IPS-15b (cell line): ENCODE results near the gene LMCD1.

Experiments used
- H3K27me3 ChIP-seq: one replicate; pipeline ENCODE4 v1.6.1; 2013; ENCODE audit warnings: low read length; ENCODE audit not compliant: control insufficient read depth, insufficient read depth
- H3K36me3 ChIP-seq: one replicate; pipeline ENCODE4 v1.6.1; 2013; ENCODE audit warnings: low read length; ENCODE audit not compliant: control insufficient read depth, insufficient read depth
- H3K4me1 ChIP-seq: one replicate; pipeline ENCODE4 v1.6.1; 2013; ENCODE audit warnings: mild to moderate bottlenecking, low read length; ENCODE audit not compliant: control insufficient read depth, insufficient read depth
- H3K4me3 ChIP-seq: one replicate; pipeline ENCODE4 v1.5.1; 2013; ENCODE audit warnings: low read depth, low read length
- H3K9ac ChIP-seq: one replicate; pipeline ENCODE4 v1.6.1; 2013; ENCODE audit warnings: low read depth, mild to moderate bottlenecking, low read length
- H3K9me3 ChIP-seq: one replicate; pipeline ENCODE4 v1.6.1; 2013; ENCODE audit warnings: mild to moderate bottlenecking, low read length; ENCODE audit not compliant: control insufficient read depth, insufficient read depth

Gene LMCD1

DNA sequence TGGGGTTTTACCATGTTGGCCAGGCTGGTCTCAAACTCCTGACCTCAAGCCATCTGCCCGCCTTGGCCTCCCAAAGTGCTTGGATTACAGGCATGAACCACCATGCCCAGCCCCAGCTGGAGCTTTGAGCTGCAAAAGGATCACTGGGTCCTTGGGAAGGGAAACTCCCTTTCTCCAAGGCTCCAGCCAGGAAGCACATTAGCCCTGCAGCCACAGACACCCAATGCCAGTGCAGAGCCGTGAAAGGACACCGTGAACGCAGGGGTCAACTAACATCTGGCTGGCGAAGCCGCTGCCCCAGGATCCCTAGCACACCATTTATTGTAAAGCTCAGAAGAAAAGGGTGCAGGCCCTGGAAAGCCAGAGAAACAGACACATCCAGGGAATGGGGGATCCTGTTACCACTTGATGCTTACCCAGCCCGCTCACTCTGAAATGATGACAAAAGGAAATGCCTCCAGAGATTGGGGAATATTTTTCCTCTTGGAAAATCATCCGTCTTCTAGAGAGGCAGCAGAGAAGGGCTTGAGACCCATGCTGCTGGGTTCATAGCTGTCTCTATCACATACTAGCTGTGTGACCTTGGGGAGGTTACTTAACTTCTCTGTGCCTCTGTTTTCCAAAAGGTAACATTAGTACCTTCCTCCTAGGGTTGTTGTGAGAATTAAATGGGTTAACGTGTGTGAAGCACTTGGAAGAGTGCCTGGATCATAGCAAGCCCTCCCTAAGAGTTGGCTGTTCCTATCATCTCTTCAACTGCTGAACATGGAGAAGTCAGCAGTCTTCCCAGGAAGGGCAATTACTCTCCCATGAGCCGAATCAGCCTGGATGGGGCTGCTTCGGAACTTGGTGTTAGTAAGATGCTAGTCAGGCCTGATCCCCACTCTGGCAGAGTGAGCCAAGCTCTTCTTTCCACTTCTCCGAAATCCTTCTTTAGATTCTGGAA lies 40.8 kb downstream of the LMCD1 start:
- Histone ChIP-seq H3K4me1 (no peaks in the 10 kb centered on the region), H3K9ac (no peak overlapping the region), H3K27me3 (no peaks in the 10 kb centered on the region), H3K4me3 (no peak overlapping the region), H3K9me3 (no peaks in the 10 kb centered on the region), H3K36me3 (peaks cover 15% of the 10 kb centered on the region)

DNA sequence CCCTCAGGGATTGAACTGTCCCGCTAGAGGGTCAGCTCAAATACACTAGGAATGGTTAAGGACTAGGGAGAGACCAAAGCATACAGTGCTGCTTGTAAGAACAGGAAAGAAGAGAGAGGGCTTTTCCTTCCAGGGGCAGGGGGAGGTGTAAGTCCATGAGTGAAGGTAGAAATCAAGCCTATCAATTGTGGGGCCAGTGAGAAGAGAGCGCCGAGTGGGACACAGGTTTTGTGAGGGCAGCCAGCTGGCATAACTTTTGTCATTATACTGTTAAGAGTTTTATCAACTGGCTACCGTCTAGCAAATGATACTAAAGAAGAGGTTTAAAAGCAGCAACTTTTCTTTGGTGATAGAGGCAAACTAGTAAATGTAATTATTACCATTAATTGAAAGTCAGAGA lies 45.0 kb downstream of the LMCD1 start:
- no peak overlapping the region for H3K4me3 ChIP-seq
- H3K9me3 ChIP-seq = no peaks in the 10 kb centered on the region
- H3K36me3 ChIP-seq = peaks cover 13% of the 10 kb centered on the region
- no peaks in the 10 kb centered on the region for H3K4me1 ChIP-seq
- no peaks in the 10 kb centered on the region for H3K27me3 ChIP-seq
- H3K9ac ChIP-seq = no peak overlapping the region

- Histone ChIP-seq H3K9ac (no peak overlapping the region), H3K4me1 (no peaks in the 10 kb centered on the region), H3K4me3 (no peak overlapping the region), H3K36me3 (peaks cover 15% of the 10 kb centered on the region), H3K9me3 (no peaks in the 10 kb centered on the region), H3K27me3 (no peaks in the 10 kb centered on the region)
Observed at GRCh38 chr3:8548502-8549275, 47.1 kb downstream of the LMCD1 start.

GRCh38 chr3:8549354-8549753 lies 47.7 kb downstream of the LMCD1 start:
- Histone ChIP-seq H3K27me3 (no peaks in the 10 kb centered on the region), H3K9ac (no peak overlapping the region), H3K9me3 (no peaks in the 10 kb centered on the region), H3K4me3 (no peak overlapping the region), H3K36me3 (peaks cover 12% of the 10 kb centered on the region), H3K4me1 (no peaks in the 10 kb centered on the region)

DNA sequence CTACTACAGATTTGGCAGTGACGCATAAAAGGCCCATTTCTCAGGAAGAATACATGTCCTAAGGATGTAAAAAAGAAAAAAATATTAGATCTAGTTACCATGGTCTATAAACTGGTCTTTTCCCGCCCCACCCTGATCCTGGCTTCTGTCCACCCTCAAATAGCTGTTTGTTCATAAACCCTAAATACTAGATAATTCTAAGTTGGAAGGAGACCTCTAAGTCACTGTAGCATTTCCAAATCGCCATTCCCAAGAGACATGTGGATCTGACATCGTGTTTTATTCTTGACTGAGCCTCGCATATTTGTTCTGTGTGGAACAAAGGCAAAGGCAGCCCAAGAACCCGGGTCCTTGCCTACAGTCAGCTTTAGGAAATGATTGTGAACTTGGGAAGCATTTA lies 49.0 kb downstream of the LMCD1 start:
- H3K9me3 ChIP-seq = no peaks in the 10 kb centered on the region
- peaks cover 12% of the 10 kb centered on the region for H3K36me3 ChIP-seq
- no peak overlapping the region for H3K4me3 ChIP-seq
- no peaks in the 10 kb centered on the region for H3K27me3 ChIP-seq
- H3K9ac ChIP-seq = no peak overlapping the region
- H3K4me1 ChIP-seq = peaks cover 2% of the 10 kb centered on the region

DNA sequence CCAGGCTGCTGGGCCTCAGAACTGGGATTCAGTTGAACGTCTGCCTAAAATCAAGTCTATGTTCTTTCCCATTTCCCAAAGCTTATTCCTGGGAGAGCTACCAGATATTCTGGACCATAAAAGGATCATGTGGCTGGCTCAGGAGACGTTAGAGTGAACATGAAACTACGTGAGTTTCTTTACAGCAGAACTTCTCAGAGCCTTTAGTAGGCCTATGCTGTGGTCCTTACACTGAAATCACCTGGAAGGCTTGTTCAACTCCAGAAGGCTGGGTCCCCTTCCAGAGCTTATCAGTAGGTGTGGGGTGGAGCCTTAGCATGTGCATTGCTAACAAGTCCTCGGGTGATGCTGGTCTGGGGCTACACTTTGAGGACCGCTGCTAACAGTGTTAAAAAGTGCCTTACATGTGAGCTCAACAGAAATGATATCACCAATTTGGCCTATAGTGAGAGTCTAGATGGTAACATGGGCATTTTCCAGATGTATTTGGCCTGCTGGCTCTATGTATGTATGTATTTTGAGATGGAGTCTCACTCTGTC lies 50.7 kb downstream of the LMCD1 start:
- Histone ChIP-seq H3K4me1 (peaks cover 2% of the 10 kb centered on the region), H3K4me3 (no peak overlapping the region), H3K36me3 (peaks cover 12% of the 10 kb centered on the region), H3K9ac (no peak overlapping the region), H3K27me3 (no peaks in the 10 kb centered on the region), H3K9me3 (no peaks in the 10 kb centered on the region)

GRCh38 chr3:8553405-8553804 lies 51.8 kb downstream of the LMCD1 start:
- Histone ChIP-seq H3K36me3 (peaks cover 12% of the 10 kb centered on the region), H3K9me3 (no peaks in the 10 kb centered on the region), H3K4me3 (no peak overlapping the region), H3K9ac (no peak overlapping the region), H3K27me3 (no peaks in the 10 kb centered on the region), H3K4me1 (peaks cover 2% of the 10 kb centered on the region)

- H3K36me3 ChIP-seq = peaks cover 3% of the 10 kb centered on the region
- no peaks in the 10 kb centered on the region for H3K27me3 ChIP-seq
- H3K9ac ChIP-seq = no peak overlapping the region
- peaks cover 2% of the 10 kb centered on the region for H3K4me1 ChIP-seq
- no peak overlapping the region for H3K4me3 ChIP-seq
- no peaks in the 10 kb centered on the region for H3K9me3 ChIP-seq
Observed at GRCh38 chr3:8554696-8555095, 53.1 kb downstream of the LMCD1 start.

GRCh38 chr3:8555113-8555661 lies 53.6 kb downstream of the LMCD1 start:
- Histone ChIP-seq H3K4me3 (no peak overlapping the region), H3K36me3 (peaks cover 3% of the 10 kb centered on the region), H3K9ac (no peak overlapping the region)

DNA sequence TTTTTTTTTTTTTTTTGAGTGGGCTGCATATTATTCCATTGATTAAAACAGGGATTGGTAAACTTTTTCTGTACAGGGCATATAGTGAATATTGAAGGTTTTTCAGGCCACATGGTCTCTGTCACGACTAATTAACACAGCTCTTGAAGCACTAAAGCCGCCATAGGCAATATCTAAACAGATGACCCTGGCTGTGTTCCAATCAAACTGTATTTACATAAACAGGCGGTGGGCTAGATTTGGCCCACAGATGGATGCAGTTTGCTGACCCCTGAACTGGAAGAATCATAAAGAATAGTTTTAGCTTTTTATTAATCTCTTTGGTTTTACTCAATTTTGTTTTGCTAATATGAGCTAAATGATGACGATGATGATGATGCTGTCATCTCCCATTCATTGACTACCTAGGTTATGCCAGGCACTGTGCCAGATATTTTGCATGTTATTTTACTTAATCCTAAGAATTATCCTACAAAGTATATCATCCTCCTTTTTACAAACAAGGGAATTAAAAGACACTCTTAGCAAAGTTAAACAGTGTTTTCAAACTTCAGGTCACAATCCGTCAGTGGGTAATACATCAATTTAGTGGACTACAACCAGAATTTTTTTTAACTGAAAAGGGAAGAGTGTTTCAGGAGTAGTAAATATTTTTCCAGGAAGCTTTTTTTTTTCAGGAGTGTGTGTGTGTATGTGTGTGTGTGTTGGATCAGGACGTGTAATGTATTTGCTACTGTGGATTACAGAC lies 54.3 kb downstream of the LMCD1 start:
- no peak overlapping the region for H3K9ac ChIP-seq
- H3K36me3 ChIP-seq = peaks cover 3% of the 10 kb centered on the region
- H3K4me1 ChIP-seq = peaks cover 2% of the 10 kb centered on the region

More at GRCh38 chr3:8555113-8555661, 53.6 kb downstream of the LMCD1 start:
- H3K27me3 ChIP-seq = no peaks in the 10 kb centered on the region
- H3K9me3 ChIP-seq = no peaks in the 10 kb centered on the region
- peaks cover 2% of the 10 kb centered on the region for H3K4me1 ChIP-seq

DNA sequence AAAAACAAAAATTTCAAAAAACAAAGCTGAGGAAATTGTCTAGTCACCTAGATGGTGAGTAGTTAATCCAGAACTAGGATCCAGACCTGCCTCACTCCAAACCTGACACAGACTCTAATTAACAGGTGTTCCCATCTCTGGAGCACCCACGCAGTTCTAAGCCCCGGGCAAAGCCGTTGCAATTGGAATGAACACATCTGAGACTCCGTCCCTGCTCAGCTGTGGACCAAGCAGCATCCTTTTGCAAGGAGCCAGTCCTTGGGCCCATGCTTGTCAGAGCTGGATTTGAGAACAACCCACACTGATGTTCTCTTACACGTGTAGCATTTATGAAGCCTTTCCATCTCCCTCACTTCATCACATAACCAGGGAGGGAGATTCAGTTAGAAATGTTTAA lies 54.8 kb downstream of the LMCD1 start:
- H3K4me3 ChIP-seq = no peak overlapping the region
- H3K36me3 ChIP-seq = peaks cover 3% of the 10 kb centered on the region
- H3K9ac ChIP-seq = no peak overlapping the region
- no peaks in the 10 kb centered on the region for H3K27me3 ChIP-seq
- no peaks in the 10 kb centered on the region for H3K9me3 ChIP-seq
- peaks cover 2% of the 10 kb centered on the region for H3K4me1 ChIP-seq

More for the DNA sequence above, 54.3 kb downstream of the LMCD1 start:
- Histone ChIP-seq H3K27me3 (no peaks in the 10 kb centered on the region), H3K4me3 (no peak overlapping the region), H3K9me3 (no peaks in the 10 kb centered on the region)
